Muscle layer of duodenum (tissue), 2 donors: ENCODE results near the gene EHD3.

Source experiments
- H3K27ac ChIP-seq: one replicate; pipeline ENCODE4 v1.7.0; 2013; ENCODE audit warnings: mild to moderate bottlenecking, low read length
- H3K27me3 ChIP-seq: one replicate; pipeline ENCODE4 v1.7.0; 2013; ENCODE audit warnings: low read depth, mild to moderate bottlenecking, control low read depth, low read length
- H3K36me3 ChIP-seq, 2 donors: one replicate each; pipeline ENCODE4 v1.7.0; 2013; ENCODE audit warnings: low read length in 2 of 2, control low read depth in 1 of 2, mild to moderate bottlenecking in 1 of 2; ENCODE audit not compliant: insufficient read depth in 2 of 2, control insufficient read depth in 1 of 2
- H3K4me1 ChIP-seq, 2 donors: one replicate each; pipeline ENCODE4 v1.7.0; 2013; ENCODE audit warnings: low read length in 2 of 2, mild to moderate bottlenecking in 2 of 2, control low read depth in 1 of 2, moderate library complexity in 1 of 2; ENCODE audit not compliant: insufficient read depth in 2 of 2, control insufficient read depth in 1 of 2
- H3K4me3 ChIP-seq, 2 donors: one replicate each; pipeline ENCODE4 v1.7.0; 2013; ENCODE audit warnings: low read length in 2 of 2, low read depth in 1 of 2, mild to moderate bottlenecking in 1 of 2
- H3K9me3 ChIP-seq, 2 donors: one replicate each; pipeline ENCODE4 v1.7.0; 2013; ENCODE audit warnings: low read length in 2 of 2, control low read depth in 1 of 2, mild to moderate bottlenecking in 1 of 2; ENCODE audit not compliant: control insufficient read depth in 1 of 2
- donor health status: healthy.

Gene EHD3

GRCh38 chr2:31300309-31300708 is 66.4 kb downstream of the EHD3 start:
- H3K27ac ChIP-seq = no peak overlapping the region
- H3K9me3 ChIP-seq = no peaks in the 10 kb centered on the region
- H3K4me1 ChIP-seq = peaks cover 0 to 22% of the 10 kb centered on the region in 2 donors
- no peak overlapping the region for H3K4me3 ChIP-seq
- H3K27me3 ChIP-seq = no peaks in the 10 kb centered on the region
- H3K36me3 ChIP-seq = no peaks in the 10 kb centered on the region

- Histone ChIP-seq H3K9me3 (no peaks in the 10 kb centered on the region), H3K36me3 (no peaks in the 10 kb centered on the region), H3K4me1 (peaks cover 0 to 7% of the 10 kb centered on the region in 2 donors), H3K27me3 (no peaks in the 10 kb centered on the region), H3K4me3 (no peak overlapping the region), H3K27ac (no peak overlapping the region)
Observed at GRCh38 chr2:31302940-31303563, 69.1 kb downstream of the EHD3 start.

- H3K9me3 ChIP-seq = no peaks in the 10 kb centered on the region
- H3K27me3 ChIP-seq = no peaks in the 10 kb centered on the region
- H3K36me3 ChIP-seq = no peaks in the 10 kb centered on the region
- H3K4me3 ChIP-seq = no peak overlapping the region
- H3K4me1 ChIP-seq = peaks cover 0 to 7% of the 10 kb centered on the region in 2 donors
- no peak overlapping the region for H3K27ac ChIP-seq
Observed at GRCh38 chr2:31304816-31305215, 70.9 kb downstream of the EHD3 start.

GRCh38 chr2:31312898-31313297 is 78.9 kb downstream of the EHD3 start:
- Histone ChIP-seq H3K4me1 (no peaks in the 10 kb centered on the region), H3K9me3 (no peaks in the 10 kb centered on the region), H3K36me3 (no peaks in the 10 kb centered on the region), H3K27me3 (no peaks in the 10 kb centered on the region), H3K4me3 (no peak overlapping the region), H3K27ac (no peak overlapping the region)

GRCh38 chr2:31314761-31315160 is 80.8 kb downstream of the EHD3 start:
- H3K27ac ChIP-seq = no peak overlapping the region
- H3K4me1 ChIP-seq = peaks cover 0 to 6% of the 10 kb centered on the region in 2 donors
- H3K36me3 ChIP-seq = no peaks in the 10 kb centered on the region
- no peaks in the 10 kb centered on the region for H3K27me3 ChIP-seq
- H3K9me3 ChIP-seq = no peaks in the 10 kb centered on the region
- H3K4me3 ChIP-seq = no peak overlapping the region

GRCh38 chr2:31317396-31317795 is 83.4 kb downstream of the EHD3 start:
- H3K4me1 ChIP-seq = peaks cover 0 to 9% of the 10 kb centered on the region in 2 donors
- no peaks in the 10 kb centered on the region for H3K9me3 ChIP-seq
- no peaks in the 10 kb centered on the region for H3K27me3 ChIP-seq
- H3K4me3 ChIP-seq = no peak overlapping the region
- H3K36me3 ChIP-seq = no peaks in the 10 kb centered on the region
- no peak overlapping the region for H3K27ac ChIP-seq

- H3K27ac ChIP-seq = no peak overlapping the region
- peaks cover 0 to 9% of the 10 kb centered on the region in 2 donors for H3K4me1 ChIP-seq
- no peaks in the 10 kb centered on the region for H3K27me3 ChIP-seq
- no peak overlapping the region for H3K4me3 ChIP-seq
- H3K36me3 ChIP-seq = no peaks in the 10 kb centered on the region
- H3K9me3 ChIP-seq = no peaks in the 10 kb centered on the region
Observed at GRCh38 chr2:31318361-31319336, 84.7 kb downstream of the EHD3 start.
